Nephron progenitor cell (in vitro differentiated cells): ENCODE data around the gene GRIK1.

Experiments
- DNase-seq: peaks from one replicate; pipeline ENCODE4 v3.0.0; 2021
- H3K27ac Mint-ChIP-seq: 2 replicates; pipeline ENCODE4 v1.8.0; 2021; ENCODE audit warnings: mild to moderate bottlenecking, moderate library complexity, mixed read lengths
- H3K27me3 Mint-ChIP-seq: 2 replicates; pipeline ENCODE4 v1.8.0; 2021; ENCODE audit warnings: mild to moderate bottlenecking, low read depth, mixed read lengths; ENCODE audit not compliant: poor library complexity
- H3K36me3 Mint-ChIP-seq: 2 replicates; pipeline ENCODE4 v1.8.0; 2021; ENCODE audit warnings: low read depth, mixed read lengths
- H3K4me1 Mint-ChIP-seq: 2 replicates; pipeline ENCODE4 v1.8.0; 2021; ENCODE audit warnings: mixed read lengths
- H3K4me3 Mint-ChIP-seq: 2 replicates; pipeline ENCODE4 v1.8.0; 2021; ENCODE audit warnings: mild to moderate bottlenecking, moderate library complexity, mixed read lengths
- H3K9me3 Mint-ChIP-seq: 2 replicates; pipeline ENCODE4 v1.8.0; 2021; ENCODE audit warnings: mild to moderate bottlenecking, moderate library complexity, mixed read lengths
- TF ChIP-seq, protein P1 (sequence below): fragments of 200-600 bp; sonication (generic); IDR thresholded peaks from 2 replicates; pipeline ENCODE4 v1.5.0; 2021; ENCODE audit warnings: antibody characterized with exemption

GRIK1 gene

GRCh38 chr21:29701676-29702075 lies 238.1 kb downstream of the GRIK1 start:
- no peaks in the 10 kb centered on the region for H3K4me1 Mint-ChIP-seq
- H3K9me3 Mint-ChIP-seq = peaks cover 8% of the 10 kb centered on the region
- H3K36me3 Mint-ChIP-seq = no peaks in the 10 kb centered on the region
- no peaks in the 10 kb centered on the region for H3K27me3 Mint-ChIP-seq
- no peak for DNase-seq
- no peak overlapping the region for H3K4me3 Mint-ChIP-seq
- TF ChIP-seq, protein P1, sequence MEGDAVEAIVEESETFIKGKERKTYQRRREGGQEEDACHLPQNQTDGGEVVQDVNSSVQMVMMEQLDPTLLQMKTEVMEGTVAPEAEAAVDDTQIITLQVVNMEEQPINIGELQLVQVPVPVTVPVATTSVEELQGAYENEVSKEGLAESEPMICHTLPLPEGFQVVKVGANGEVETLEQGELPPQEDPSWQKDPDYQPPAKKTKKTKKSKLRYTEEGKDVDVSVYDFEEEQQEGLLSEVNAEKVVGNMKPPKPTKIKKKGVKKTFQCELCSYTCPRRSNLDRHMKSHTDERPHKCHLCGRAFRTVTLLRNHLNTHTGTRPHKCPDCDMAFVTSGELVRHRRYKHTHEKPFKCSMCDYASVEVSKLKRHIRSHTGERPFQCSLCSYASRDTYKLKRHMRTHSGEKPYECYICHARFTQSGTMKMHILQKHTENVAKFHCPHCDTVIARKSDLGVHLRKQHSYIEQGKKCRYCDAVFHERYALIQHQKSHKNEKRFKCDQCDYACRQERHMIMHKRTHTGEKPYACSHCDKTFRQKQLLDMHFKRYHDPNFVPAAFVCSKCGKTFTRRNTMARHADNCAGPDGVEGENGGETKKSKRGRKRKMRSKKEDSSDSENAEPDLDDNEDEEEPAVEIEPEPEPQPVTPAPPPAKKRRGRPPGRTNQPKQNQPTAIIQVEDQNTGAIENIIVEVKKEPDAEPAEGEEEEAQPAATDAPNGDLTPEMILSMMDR = no peak
- H3K27ac Mint-ChIP-seq = no peak overlapping the region

GRCh38 chr21:29697555-29698193 lies 242.1 kb downstream of the GRIK1 start:
- DNase-seq = no peak
- Mint-ChIP-seq H3K4me3 (no peak overlapping the region), H3K4me1 (peaks cover 9% of the 10 kb centered on the region), H3K27me3 (peaks cover 3% of the 10 kb centered on the region), H3K36me3 (no peaks in the 10 kb centered on the region), H3K27ac (no peak overlapping the region), H3K9me3 (peaks cover 8% of the 10 kb centered on the region)
- TF ChIP-seq, protein P1 = no peak

DNA sequence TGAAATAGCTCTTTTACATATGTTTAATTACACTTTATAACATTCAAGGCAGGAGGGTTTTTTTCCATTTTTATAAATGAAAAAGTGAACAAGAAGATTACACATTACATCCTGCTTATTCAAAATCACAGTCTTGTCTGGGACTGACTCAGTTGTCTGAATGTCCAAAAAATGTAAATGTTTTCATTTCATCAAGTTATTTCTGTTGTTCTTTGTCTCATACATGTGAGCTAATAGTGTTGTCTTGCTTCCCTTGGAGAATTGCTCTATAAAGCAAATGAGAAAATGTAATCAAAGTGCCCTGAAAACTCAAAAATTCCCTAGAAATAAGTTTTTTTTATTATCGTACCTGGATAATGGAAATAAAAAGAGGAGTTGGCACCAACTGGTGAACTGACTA lies 242.9 kb downstream of the GRIK1 start:
- H3K4me1 Mint-ChIP-seq = peaks cover 13% of the 10 kb centered on the region
- H3K4me3 Mint-ChIP-seq = no peak overlapping the region
- no peak for DNase-seq
- H3K27me3 Mint-ChIP-seq = peaks cover 3% of the 10 kb centered on the region
- H3K27ac Mint-ChIP-seq = no peak overlapping the region
- H3K36me3 Mint-ChIP-seq = no peaks in the 10 kb centered on the region
- H3K9me3 Mint-ChIP-seq = peaks cover 8% of the 10 kb centered on the region
- TF ChIP-seq, protein P1 = no peak

GRCh38 chr21:29691616-29692491 lies 247.9 kb downstream of the GRIK1 start:
- H3K36me3 Mint-ChIP-seq = no peaks in the 10 kb centered on the region
- no peaks in the 10 kb centered on the region for H3K9me3 Mint-ChIP-seq
- H3K27ac Mint-ChIP-seq = no peak overlapping the region
- peaks cover 6% of the 10 kb centered on the region for H3K27me3 Mint-ChIP-seq
- TF ChIP-seq, protein P1 = no peak
- H3K4me3 Mint-ChIP-seq = no peak overlapping the region
- DNase-seq = no peak
- H3K4me1 Mint-ChIP-seq = peaks cover 32% of the 10 kb centered on the region

- H3K4me1 Mint-ChIP-seq = peaks cover 46% of the 10 kb centered on the region
- H3K36me3 Mint-ChIP-seq = no peaks in the 10 kb centered on the region
- TF ChIP-seq, protein P1 = no peak
- no peak overlapping the region for H3K4me3 Mint-ChIP-seq
- no peak overlapping the region for H3K27ac Mint-ChIP-seq
- no peak for DNase-seq
- peaks cover 7% of the 10 kb centered on the region for H3K27me3 Mint-ChIP-seq
- H3K9me3 Mint-ChIP-seq = no peaks in the 10 kb centered on the region
These were observed 250.0 kb downstream of the GRIK1 start for GRCh38 chr21:29689753-29690152.
